Activated CD8-positive, alpha-beta T cell treated with anti-CD3 and anti-CD28 coated beads for 36 hours (primary cell): ENCODE data around the gene SRGAP1. TPM values are rescaled to one million over a fixed set of nuclear protein-coding genes. Genes with fewer than 3 reads are reported as not detected.

Experiments used
- ATAC-seq: fragments of 200-7000 bp; cut with Tn5 transposase; one replicate; pipeline ENCODE4 v1.10.0; 2021; ENCODE audit warnings: mild to moderate bottlenecking, moderate library complexity
- CTCF ChIA-PET: fragments of 350-600 bp; sonication (Branson Sonifier 250); formaldehyde crosslinking; loops from one replicate; lab custom pipeline; 2021; ENCODE audit warnings: antibody characterized with exemption; lab: Charles Lee
- POLR2A ChIA-PET: fragments of 350-600 bp; sonication (Branson Sonifier 250); formaldehyde crosslinking; loops from one replicate; lab custom pipeline; 2021; ENCODE audit warnings: antibody characterized with exemption; lab: Charles Lee
- DNase-seq: peaks from one replicate; pipeline ENCODE4 v3.0.0-alpha.2; 2020
- H3K27ac Mint-ChIP-seq: one replicate; pipeline ENCODE4 v1.8.0; 2021; ENCODE audit warnings: mild to moderate bottlenecking, mixed read lengths
- H3K27me3 Mint-ChIP-seq: one replicate; pipeline ENCODE4 v1.8.0; 2021; ENCODE audit warnings: mixed read lengths
- H3K36me3 Mint-ChIP-seq: one replicate; pipeline ENCODE4 v1.8.0; 2021; ENCODE audit warnings: low read depth, mixed read lengths
- H3K4me1 Mint-ChIP-seq: one replicate; pipeline ENCODE4 v1.8.0; 2021; ENCODE audit warnings: low read depth, mixed read lengths
- H3K4me3 Mint-ChIP-seq: one replicate; pipeline ENCODE4 v1.8.0; 2021; ENCODE audit warnings: mild to moderate bottlenecking, moderate library complexity, mixed read lengths
- H3K9me3 Mint-ChIP-seq: one replicate; pipeline ENCODE4 v1.8.0; 2021; ENCODE audit warnings: mixed read lengths
- intact Hi-C: fragments of 100-400 bp; cut with micrococcal nuclease; formaldehyde crosslinking; loops from one replicate; pipeline ENCODE4 v1.10.0; 2022
- total RNA-seq, 2 experiments: library from RNA; stranded (reverse); gene quantifications; one replicate each; pipeline ENCODE4 v1.2.3, GENCODE V29; 2021
- TF ChIP-seq, protein P1 (sequence below): fragments of 200-600 bp; IDR thresholded peaks from one replicate; pipeline ENCODE4 v1.8.0; 2022; ENCODE audit warnings: antibody characterized with exemption, mild to moderate bottlenecking

The SRGAP1 gene
- total RNA-seq, 2 experiments from 2014 or later = 0.02 to 0.07 TPM

DNA sequence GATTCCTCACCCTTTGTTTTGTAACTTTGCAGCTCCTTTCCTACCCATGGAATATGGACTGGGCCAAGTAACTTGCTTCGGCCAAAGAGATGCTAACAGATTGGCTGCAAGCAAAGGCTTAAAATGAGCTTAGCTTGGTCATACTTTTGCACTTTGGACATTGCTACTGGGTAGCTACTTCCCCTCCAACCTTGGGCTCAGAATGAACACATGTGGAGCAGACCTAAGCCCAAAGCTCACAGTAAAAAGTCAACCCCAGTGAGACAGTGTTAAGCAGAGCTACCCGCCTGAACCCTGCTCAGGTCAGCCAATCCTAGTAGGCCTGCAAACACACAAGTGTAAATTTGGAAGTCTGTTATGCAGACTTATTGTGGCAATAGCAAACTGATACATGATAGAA is 363.0 kb downstream of the SRGAP1 start:
- H3K27ac Mint-ChIP-seq = no peak overlapping the region
- ChIA-PET POLR2A (interaction anchor here (1.6 kb wide), 1 partner anchor 11 kb away, joined by 3 read pairs; no protein-coding TSS in a partner anchor), CTCF (interaction anchor here (1.0 to 1.3 kb wide), 2 partner anchors 8 to 30 kb away, joined by 4 read pairs; no protein-coding TSS in a partner anchor)
- H3K9me3 Mint-ChIP-seq = no peaks in the 10 kb centered on the region
- H3K36me3 Mint-ChIP-seq = peaks cover 45% of the 10 kb centered on the region
- H3K27me3 Mint-ChIP-seq = no peaks in the 10 kb centered on the region
- intact Hi-C loops = no loop called here
- DNase-seq = no peak
- TF ChIP-seq, protein P1, sequence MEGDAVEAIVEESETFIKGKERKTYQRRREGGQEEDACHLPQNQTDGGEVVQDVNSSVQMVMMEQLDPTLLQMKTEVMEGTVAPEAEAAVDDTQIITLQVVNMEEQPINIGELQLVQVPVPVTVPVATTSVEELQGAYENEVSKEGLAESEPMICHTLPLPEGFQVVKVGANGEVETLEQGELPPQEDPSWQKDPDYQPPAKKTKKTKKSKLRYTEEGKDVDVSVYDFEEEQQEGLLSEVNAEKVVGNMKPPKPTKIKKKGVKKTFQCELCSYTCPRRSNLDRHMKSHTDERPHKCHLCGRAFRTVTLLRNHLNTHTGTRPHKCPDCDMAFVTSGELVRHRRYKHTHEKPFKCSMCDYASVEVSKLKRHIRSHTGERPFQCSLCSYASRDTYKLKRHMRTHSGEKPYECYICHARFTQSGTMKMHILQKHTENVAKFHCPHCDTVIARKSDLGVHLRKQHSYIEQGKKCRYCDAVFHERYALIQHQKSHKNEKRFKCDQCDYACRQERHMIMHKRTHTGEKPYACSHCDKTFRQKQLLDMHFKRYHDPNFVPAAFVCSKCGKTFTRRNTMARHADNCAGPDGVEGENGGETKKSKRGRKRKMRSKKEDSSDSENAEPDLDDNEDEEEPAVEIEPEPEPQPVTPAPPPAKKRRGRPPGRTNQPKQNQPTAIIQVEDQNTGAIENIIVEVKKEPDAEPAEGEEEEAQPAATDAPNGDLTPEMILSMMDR = no peak
- no peaks in the 10 kb centered on the region for H3K4me1 Mint-ChIP-seq
- no peak for ATAC-seq
- no peak overlapping the region for H3K4me3 Mint-ChIP-seq

Other genes starting within 250 kb of the SRGAP1 start
- gene DPY19L2, start 176.2 kb upstream of the SRGAP1 start, total RNA-seq = 1 to 10 TPM; 6.1 to 6.4 TPM
- 10 to 100 TPM; 18.7 to 19.0 TPM for gene RXYLT1, start 64.8 kb upstream of the SRGAP1 start, total RNA-seq